Measurements from ENCODE around the gene SPRN. TPM values are rescaled to one million over a fixed set of nuclear protein-coding genes. Genes with fewer than 3 reads are reported as not detected.
"Not testable (repeated sequence)": the region's sequence is repeated elsewhere in the genome, so short reads cannot be mapped to it uniquely, and the experiment has no call there.

The SPRN gene
- total and polyA plus RNA-seq, 2 experiments from 2014 or later: 0.31 TPM

DNA sequence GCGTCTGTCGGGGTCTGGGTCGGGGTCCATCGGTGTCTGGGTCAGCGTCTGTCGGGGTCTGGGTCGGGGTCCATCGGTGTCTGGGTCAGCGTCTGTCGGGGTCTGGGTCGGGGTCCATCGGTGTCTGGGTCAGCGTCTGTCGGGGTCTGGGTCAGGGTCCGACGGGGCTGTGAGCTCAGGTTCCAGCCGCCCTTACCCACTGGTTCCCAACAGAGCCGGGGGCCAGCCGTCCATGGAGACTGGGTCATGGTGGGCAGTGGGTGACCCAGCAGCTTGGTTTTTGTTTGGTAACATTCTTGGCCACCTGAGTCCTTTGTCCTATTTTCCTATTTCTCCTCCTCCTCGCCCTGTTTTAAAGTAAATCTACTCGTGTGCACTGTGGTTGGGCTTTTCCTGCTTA lies 16.9 kb upstream of the SPRN start:
- DNase-seq (ENCODE audit: low spot score); H3K36me3 ChIP-seq (ENCODE audit: insufficient read depth); H3K27ac ChIP-seq (ENCODE audit: low read depth); H2AFZ ChIP-seq; H3K4me3 ChIP-seq; ATAC-seq; H3K27me3 Mint-ChIP-seq (ENCODE audit: insufficient read depth, low read depth, poor library complexity); H3K27me3 ChIP-seq (ENCODE audit: insufficient read depth); H3K4me3 Mint-ChIP-seq; H3K9me2 ChIP-seq (ENCODE audit: insufficient read depth); H3K27ac Mint-ChIP-seq; H3K4me1 Mint-ChIP-seq; H3K4me1 ChIP-seq (ENCODE audit: insufficient read depth); H4K20me1 ChIP-seq (replicated peaks; ENCODE audit: insufficient read depth); H3F3A ChIP-seq (replicated peaks; ENCODE audit: low read depth); H3K4me2 ChIP-seq; H3K79me2 ChIP-seq (replicated peaks; ENCODE audit: insufficient read depth): not testable (repeated sequence)
- peaks cover 25% of the 10 kb centered on the region for H3K36me3 Mint-ChIP-seq (ENCODE audit: low read depth)
- H3K9me3 Mint-ChIP-seq: peaks cover 84% of the 10 kb centered on the region

- peaks cover 25% of the 10 kb centered on the region for H3K36me3 Mint-ChIP-seq (ENCODE audit: low read depth)
- ATAC-seq (no peak), DNase-seq (ENCODE audit: low spot score) (no peak)
- H3K4me3 Mint-ChIP-seq: no peak overlapping the region
- Histone ChIP-seq H2AFZ (no peak overlapping the region), H3F3A (replicated peaks; ENCODE audit: low read depth) (no peaks in the 10 kb centered on the region), H4K20me1 (replicated peaks; ENCODE audit: insufficient read depth) (no peaks in the 10 kb centered on the region), H3K36me3 (ENCODE audit: insufficient read depth) (no peaks in the 10 kb centered on the region), H3K27me3 (ENCODE audit: insufficient read depth) (no peaks in the 10 kb centered on the region), H3K27ac (ENCODE audit: low read depth) (no peak overlapping the region), H3K79me2 (replicated peaks; ENCODE audit: insufficient read depth) (no peaks in the 10 kb centered on the region), H3K4me2 (no peak overlapping the region), H3K9me2 (ENCODE audit: insufficient read depth) (no peaks in the 10 kb centered on the region), H3K4me1 (ENCODE audit: insufficient read depth) (no peaks in the 10 kb centered on the region), H3K4me3 (no peak overlapping the region)
- H3K27me3 Mint-ChIP-seq (ENCODE audit: insufficient read depth, low read depth, poor library complexity): peaks cover 3% of the 10 kb centered on the region
- TF ChIP-seq ZNF114 (CRISPR knock-in tag; IDR thresholded peaks at IDR 0.05) (no peak), POLR2AphosphoS5 (IDR thresholded peaks at IDR 0.05; ENCODE audit: low read depth) (no peak), JUNB (IDR thresholded peaks at IDR 0.05; ENCODE audit: unreplicated experiment) (no peak)
- TF ChIP-seq, protein P1, sequence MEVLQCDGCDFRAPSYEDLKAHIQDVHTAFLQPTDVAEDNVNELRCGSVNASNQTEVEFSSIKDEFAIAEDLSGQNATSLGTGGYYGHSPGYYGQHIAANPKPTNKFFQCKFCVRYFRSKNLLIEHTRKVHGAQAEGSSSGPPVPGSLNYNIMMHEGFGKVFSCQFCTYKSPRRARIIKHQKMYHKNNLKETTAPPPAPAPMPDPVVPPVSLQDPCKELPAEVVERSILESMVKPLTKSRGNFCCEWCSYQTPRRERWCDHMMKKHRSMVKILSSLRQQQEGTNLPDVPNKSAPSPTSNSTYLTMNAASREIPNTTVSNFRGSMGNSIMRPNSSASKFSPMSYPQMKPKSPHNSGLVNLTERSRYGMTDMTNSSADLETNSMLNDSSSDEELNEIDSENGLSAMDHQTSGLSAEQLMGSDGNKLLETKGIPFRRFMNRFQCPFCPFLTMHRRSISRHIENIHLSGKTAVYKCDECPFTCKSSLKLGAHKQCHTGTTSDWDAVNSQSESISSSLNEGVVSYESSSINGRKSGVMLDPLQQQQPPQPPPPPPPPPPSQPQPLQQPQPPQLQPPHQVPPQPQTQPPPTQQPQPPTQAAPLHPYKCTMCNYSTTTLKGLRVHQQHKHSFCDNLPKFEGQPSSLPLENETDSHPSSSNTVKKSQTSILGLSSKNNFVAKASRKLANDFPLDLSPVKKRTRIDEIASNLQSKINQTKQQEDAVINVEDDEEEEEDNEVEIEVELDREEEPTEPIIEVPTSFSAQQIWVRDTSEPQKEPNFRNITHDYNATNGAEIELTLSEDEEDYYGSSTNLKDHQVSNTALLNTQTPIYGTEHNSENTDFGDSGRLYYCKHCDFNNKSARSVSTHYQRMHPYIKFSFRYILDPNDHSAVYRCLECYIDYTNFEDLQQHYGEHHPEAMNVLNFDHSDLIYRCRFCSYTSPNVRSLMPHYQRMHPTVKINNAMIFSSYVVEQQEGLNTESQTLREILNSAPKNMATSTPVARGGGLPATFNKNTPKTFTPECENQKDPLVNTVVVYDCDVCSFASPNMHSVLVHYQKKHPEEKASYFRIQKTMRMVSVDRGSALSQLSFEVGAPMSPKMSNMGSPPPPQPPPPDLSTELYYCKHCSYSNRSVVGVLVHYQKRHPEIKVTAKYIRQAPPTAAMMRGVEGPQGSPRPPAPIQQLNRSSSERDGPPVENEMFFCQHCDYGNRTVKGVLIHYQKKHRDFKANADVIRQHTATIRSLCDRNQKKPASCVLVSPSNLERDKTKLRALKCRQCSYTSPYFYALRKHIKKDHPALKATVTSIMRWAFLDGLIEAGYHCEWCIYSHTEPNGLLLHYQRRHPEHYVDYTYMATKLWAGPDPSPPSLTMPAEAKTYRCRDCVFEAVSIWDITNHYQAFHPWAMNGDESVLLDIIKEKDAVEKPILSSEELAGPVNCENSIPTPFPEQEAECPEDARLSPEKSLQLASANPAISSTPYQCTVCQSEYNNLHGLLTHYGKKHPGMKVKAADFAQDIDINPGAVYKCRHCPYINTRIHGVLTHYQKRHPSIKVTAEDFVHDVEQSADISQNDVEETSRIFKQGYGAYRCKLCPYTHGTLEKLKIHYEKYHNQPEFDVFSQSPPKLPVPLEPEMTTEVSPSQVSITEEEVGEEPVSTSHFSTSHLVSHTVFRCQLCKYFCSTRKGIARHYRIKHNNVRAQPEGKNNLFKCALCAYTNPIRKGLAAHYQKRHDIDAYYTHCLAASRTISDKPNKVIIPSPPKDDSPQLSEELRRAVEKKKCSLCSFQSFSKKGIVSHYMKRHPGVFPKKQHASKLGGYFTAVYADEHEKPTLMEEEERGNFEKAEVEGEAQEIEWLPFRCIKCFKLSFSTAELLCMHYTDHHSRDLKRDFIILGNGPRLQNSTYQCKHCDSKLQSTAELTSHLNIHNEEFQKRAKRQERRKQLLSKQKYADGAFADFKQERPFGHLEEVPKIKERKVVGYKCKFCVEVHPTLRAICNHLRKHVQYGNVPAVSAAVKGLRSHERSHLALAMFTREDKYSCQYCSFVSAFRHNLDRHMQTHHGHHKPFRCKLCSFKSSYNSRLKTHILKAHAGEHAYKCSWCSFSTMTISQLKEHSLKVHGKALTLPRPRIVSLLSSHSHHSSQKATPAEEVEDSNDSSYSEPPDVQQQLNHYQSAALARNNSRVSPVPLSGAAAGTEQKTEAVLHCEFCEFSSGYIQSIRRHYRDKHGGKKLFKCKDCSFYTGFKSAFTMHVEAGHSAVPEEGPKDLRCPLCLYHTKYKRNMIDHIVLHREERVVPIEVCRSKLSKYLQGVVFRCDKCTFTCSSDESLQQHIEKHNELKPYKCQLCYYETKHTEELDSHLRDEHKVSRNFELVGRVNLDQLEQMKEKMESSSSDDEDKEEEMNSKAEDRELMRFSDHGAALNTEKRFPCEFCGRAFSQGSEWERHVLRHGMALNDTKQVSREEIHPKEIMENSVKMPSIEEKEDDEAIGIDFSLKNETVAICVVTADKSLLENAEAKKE (CRISPR knock-in tag; IDR thresholded peaks at IDR 0.05): no peak
- H3K27ac Mint-ChIP-seq: no peak overlapping the region
- H3K4me1 Mint-ChIP-seq: no peaks in the 10 kb centered on the region
- peaks cover 87% of the 10 kb centered on the region for H3K9me3 Mint-ChIP-seq
These were observed 16.3 kb upstream of the SPRN start for GRCh38 chr10:133440633-133441285.

All from GM23338 (cell line).